CD14-positive monocyte (primary cell): ENCODE data around the gene SRPK1. TPM values are rescaled to one million over a fixed set of nuclear protein-coding genes. Genes with fewer than 3 reads are reported as not detected.

Source experiments
- DNase-seq, 3 donors: peaks; one replicate each; pipeline ENCODE4 v3.0.0-alpha.2; 2011 to 2022
- H2AFZ ChIP-seq: 2 replicates; pipeline ENCODE4 v1.6.0; 2012; ENCODE audit warnings: mild to moderate bottlenecking, low read depth, low read length, inconsistent platforms; ENCODE audit not compliant: insufficient read depth, poor library complexity, severe bottlenecking
- H3K27ac ChIP-seq, 2 donors: 1 replicate in 1 of 2; 2 replicates in 1 of 2; pipeline ENCODE4 v1.5.1; 2012 to 2013; ENCODE audit warnings: low read length in 2 of 2, control low read depth in 1 of 2, inconsistent platforms in 1 of 2, low read depth in 1 of 2, mild to moderate bottlenecking in 1 of 2
- H3K27me3 ChIP-seq, 2 donors: one replicate each; pipeline versions ENCODE4 v1.6.0 to v1.6.1; 2011 to 2013; ENCODE audit warnings: low read length in 2 of 2; ENCODE audit not compliant: control insufficient read depth in 2 of 2, insufficient read depth in 2 of 2
- H3K36me3 ChIP-seq, 2 donors: replicated peaks in 1 of 2; 1 replicate in 1 of 2; 2 replicates in 1 of 2; pipeline versions ENCODE4 v1.5.1 to v1.6.1; 2012 to 2013; ENCODE audit warnings: low read length in 2 of 2, control low read depth in 1 of 2, inconsistent platforms in 1 of 2, mild to moderate bottlenecking in 1 of 2; ENCODE audit not compliant: insufficient read depth in 2 of 2, control insufficient read depth in 1 of 2
- H3K4me1 ChIP-seq, 2 donors: 1 replicate in 1 of 2; 2 replicates in 1 of 2; pipeline versions ENCODE4 v1.5.1 to v1.6.1; 2012 to 2013; ENCODE audit warnings: low read length in 2 of 2, control low read depth in 1 of 2, inconsistent platforms in 1 of 2, mild to moderate bottlenecking in 1 of 2, moderate library complexity in 1 of 2; ENCODE audit not compliant: insufficient read depth in 2 of 2, control insufficient read depth in 1 of 2
- H3K4me2 ChIP-seq: replicated peaks from 2 replicates; pipeline ENCODE3; 2012; ENCODE audit warnings: low read length, moderate library complexity, mild to moderate bottlenecking; ENCODE audit not compliant: poor library complexity, severe bottlenecking; ENCODE audit errors: extremely low read depth
- H3K4me3 ChIP-seq, 3 experiments: fragments of 200-600 bp in 1 of 3; sonication (generic) in 1 of 3; replicated peaks in 1 of 3; 1 replicate in 2 of 3; 2 replicates in 1 of 3; pipeline ENCODE4 v1.5.1; 2011 to 2013; ENCODE audit warnings: low read length in 3 of 3, mild to moderate bottlenecking in 3 of 3, control low read depth in 2 of 3, low read depth in 2 of 3, inconsistent platforms in 1 of 3, moderate library complexity in 1 of 3
- H3K79me2 ChIP-seq: 2 replicates; pipeline ENCODE4 v1.6.0; 2012; ENCODE audit warnings: mild to moderate bottlenecking, control low read depth, inconsistent platforms, low read length, moderate library complexity; ENCODE audit not compliant: insufficient read depth
- H3K9ac ChIP-seq: 2 replicates; pipeline ENCODE4 v1.6.0; 2017; ENCODE audit warnings: low read length, mild to moderate bottlenecking; ENCODE audit not compliant: insufficient read depth, poor library complexity, severe bottlenecking
- H3K9me3 ChIP-seq, 2 donors: replicated peaks in 1 of 2; 1 replicate in 1 of 2; 2 replicates in 1 of 2; pipeline versions ENCODE4 v1.5.1 to v1.6.1; 2012 to 2013; ENCODE audit warnings: low read length in 2 of 2, control low read depth in 1 of 2; ENCODE audit not compliant: control insufficient read depth in 1 of 2, insufficient read depth in 1 of 2
- H4K20me1 ChIP-seq: 2 replicates; pipeline ENCODE4 v1.6.0; 2012; ENCODE audit warnings: mild to moderate bottlenecking, low read length, control low read depth, moderate library complexity; ENCODE audit not compliant: insufficient read depth
- H3K27ac Mint-ChIP-seq, 7 donors: one replicate each; pipeline ENCODE4 v1.8.0; 2020; ENCODE audit warnings: mild to moderate bottlenecking in 7 of 7, mixed read lengths in 7 of 7, moderate library complexity in 6 of 7, inconsistent platforms in 2 of 7
- H3K27me3 Mint-ChIP-seq, 3 donors: one replicate each; pipeline ENCODE4 v1.8.0; 2021 to 2022; ENCODE audit warnings: low read depth in 3 of 3, mild to moderate bottlenecking in 3 of 3, mixed read lengths in 3 of 3, moderate library complexity in 3 of 3, inconsistent platforms in 1 of 3
- H3K36me3 Mint-ChIP-seq, 2 donors: one replicate each; pipeline ENCODE4 v1.8.0; 2020; ENCODE audit warnings: mixed read lengths in 2 of 2, inconsistent platforms in 1 of 2, mild to moderate bottlenecking in 1 of 2
- H3K4me1 Mint-ChIP-seq: one replicate; pipeline ENCODE4 v1.8.0; 2020; ENCODE audit warnings: mild to moderate bottlenecking, mixed read lengths
- H3K4me3 Mint-ChIP-seq, 2 donors: one replicate each; pipeline ENCODE4 v1.8.0; 2020; ENCODE audit warnings: mild to moderate bottlenecking in 2 of 2, mixed read lengths in 2 of 2, moderate library complexity in 1 of 2
- H3K9me3 Mint-ChIP-seq, 7 donors: one replicate each; pipeline ENCODE4 v1.8.0; 2020 to 2022; ENCODE audit warnings: mixed read lengths in 7 of 7, mild to moderate bottlenecking in 6 of 7, moderate library complexity in 6 of 7, inconsistent platforms in 2 of 7
- WGBS: methylation state at CpG from one replicate; pipeline ENCODE4 v1.1.5; 2013; ENCODE audit warnings: missing lambda C conversion rate; ENCODE audit not compliant: insufficient coverage; 5-methylcytosine and 5-hydroxymethylcytosine counted together
- intact Hi-C, 2 donors: fragments of 100-400 bp; cut with micrococcal nuclease; formaldehyde crosslinking; loops; one replicate each; pipeline versions ENCODE4 v1.15.0 to v1.15.1; 2023
- polyA plus RNA-seq, 3 donors: library from polyadenylated mRNA; depleted of rRNA in 1 of 3; unstranded in 2 of 3; stranded (reverse) in 1 of 3; fragments of 300-500 nt in 2 of 3; fragments of >200 nt in 1 of 3; fragmentation: Illumina TruSeq in 2 of 3; gene quantifications; 1 replicate in 2 of 3; 2 replicates in 1 of 3; pipeline ENCODE4 v1.2.3, GENCODE V29; 2012 to 2021
- TF ChIP-seq, protein P1 (sequence below): fragments of 200-600 bp; IDR thresholded peaks from one replicate; pipeline ENCODE4 v1.8.0; 2022; ENCODE audit warnings: antibody characterized with exemption, mild to moderate bottlenecking

The SRPK1 gene
- polyA plus RNA-seq, 3 donors: 7.2 to 24.8 (median 20.5) TPM

GRCh38 chr6:35824552-35825192 is 96.2 kb downstream of the SRPK1 start:
- Histone ChIP-seq H3K4me1 (no peaks in the 10 kb centered on the region), H3K9ac (no peak overlapping the region), H3K4me3 (no peak overlapping the region), H3K36me3 (no peaks in the 10 kb centered on the region), H4K20me1 (no peaks in the 10 kb centered on the region), H3K4me2 (no peak overlapping the region), H3K27me3 (no peaks in the 10 kb centered on the region), H3K79me2 (no peaks in the 10 kb centered on the region), H3K27ac (no peak overlapping the region), H3K9me3 (no peaks in the 10 kb centered on the region), H2AFZ (no peak overlapping the region)
- H3K4me1 Mint-ChIP-seq: no peaks in the 10 kb centered on the region
- no peak overlapping the region for H3K27ac Mint-ChIP-seq
- no peak overlapping the region for H3K4me3 Mint-ChIP-seq
- H3K27me3 Mint-ChIP-seq: peaks cover 7 to 9% (median 7%) of the 10 kb centered on the region in 3 donors
- no peak for DNase-seq
- no peaks in the 10 kb centered on the region for H3K36me3 Mint-ChIP-seq
- intact Hi-C loops: no loop called here
- peaks cover 0 to 4% (median 0%) of the 10 kb centered on the region in 7 donors for H3K9me3 Mint-ChIP-seq
- TF ChIP-seq, protein P1, sequence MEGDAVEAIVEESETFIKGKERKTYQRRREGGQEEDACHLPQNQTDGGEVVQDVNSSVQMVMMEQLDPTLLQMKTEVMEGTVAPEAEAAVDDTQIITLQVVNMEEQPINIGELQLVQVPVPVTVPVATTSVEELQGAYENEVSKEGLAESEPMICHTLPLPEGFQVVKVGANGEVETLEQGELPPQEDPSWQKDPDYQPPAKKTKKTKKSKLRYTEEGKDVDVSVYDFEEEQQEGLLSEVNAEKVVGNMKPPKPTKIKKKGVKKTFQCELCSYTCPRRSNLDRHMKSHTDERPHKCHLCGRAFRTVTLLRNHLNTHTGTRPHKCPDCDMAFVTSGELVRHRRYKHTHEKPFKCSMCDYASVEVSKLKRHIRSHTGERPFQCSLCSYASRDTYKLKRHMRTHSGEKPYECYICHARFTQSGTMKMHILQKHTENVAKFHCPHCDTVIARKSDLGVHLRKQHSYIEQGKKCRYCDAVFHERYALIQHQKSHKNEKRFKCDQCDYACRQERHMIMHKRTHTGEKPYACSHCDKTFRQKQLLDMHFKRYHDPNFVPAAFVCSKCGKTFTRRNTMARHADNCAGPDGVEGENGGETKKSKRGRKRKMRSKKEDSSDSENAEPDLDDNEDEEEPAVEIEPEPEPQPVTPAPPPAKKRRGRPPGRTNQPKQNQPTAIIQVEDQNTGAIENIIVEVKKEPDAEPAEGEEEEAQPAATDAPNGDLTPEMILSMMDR: no peak
- 75% methylated on average over 3 of the region's 5 CpGs for WGBS

DNA sequence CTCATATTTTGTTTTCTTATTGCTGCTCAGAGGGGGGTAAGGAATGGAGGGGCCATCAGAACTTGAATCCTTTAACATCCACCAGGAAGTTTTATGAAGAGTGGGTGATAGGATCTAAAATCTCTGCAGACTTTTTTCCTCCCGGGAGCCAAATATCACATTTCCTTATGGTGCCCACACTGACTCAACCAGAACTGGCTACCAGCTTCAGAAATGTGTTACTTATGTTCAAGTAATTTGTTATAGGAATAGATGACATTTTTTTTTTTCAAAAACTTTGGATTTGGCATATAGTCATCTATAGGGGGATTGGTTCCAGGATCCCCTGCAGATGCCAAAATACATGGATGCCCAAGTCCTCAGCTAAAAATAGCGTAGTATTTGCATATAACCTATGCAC is 97.3 kb downstream of the SRPK1 start:
- Mint-ChIP-seq H3K36me3 (no peaks in the 10 kb centered on the region), H3K27me3 (peaks cover 9 to 11% (median 10%) of the 10 kb centered on the region in 3 donors), H3K9me3 (peaks cover 0 to 2% (median 0%) of the 10 kb centered on the region in 7 donors), H3K4me1 (no peaks in the 10 kb centered on the region), H3K27ac (no peak overlapping the region), H3K4me3 (no peak overlapping the region)
- Histone ChIP-seq H3K27ac (no peak overlapping the region), H3K4me2 (no peak overlapping the region), H4K20me1 (no peaks in the 10 kb centered on the region), H3K27me3 (no peaks in the 10 kb centered on the region), H3K4me3 (no peak overlapping the region), H3K9ac (no peak overlapping the region), H3K79me2 (no peaks in the 10 kb centered on the region), H3K4me1 (no peaks in the 10 kb centered on the region), H2AFZ (no peak overlapping the region), H3K36me3 (no peaks in the 10 kb centered on the region), H3K9me3 (no peaks in the 10 kb centered on the region)
- intact Hi-C loops: no loop called here
- no peak for DNase-seq
- WGBS: no CpG with 5 or more reads among the region's 2 CpGs
- TF ChIP-seq, protein P1: no peak
